GM19468 (cell line): Measurements from ENCODE around the gene RYR2.
"Not testable (repeated sequence)": the region's sequence is repeated elsewhere in the genome, so short reads cannot be mapped to it uniquely, and the experiment has no call there.

Experiments used
- ATAC-seq: cut with Tn5 transposase; IDR thresholded peaks from one replicate; pipeline ENCODE4 v1.9.1; 2021; ENCODE audit warnings: mild to moderate bottlenecking, moderate library complexity, moderate number of reproducible peaks; ENCODE audit not compliant: unreplicated experiment; ENCODE audit errors: extremely low read depth

RYR2 gene

DNA sequence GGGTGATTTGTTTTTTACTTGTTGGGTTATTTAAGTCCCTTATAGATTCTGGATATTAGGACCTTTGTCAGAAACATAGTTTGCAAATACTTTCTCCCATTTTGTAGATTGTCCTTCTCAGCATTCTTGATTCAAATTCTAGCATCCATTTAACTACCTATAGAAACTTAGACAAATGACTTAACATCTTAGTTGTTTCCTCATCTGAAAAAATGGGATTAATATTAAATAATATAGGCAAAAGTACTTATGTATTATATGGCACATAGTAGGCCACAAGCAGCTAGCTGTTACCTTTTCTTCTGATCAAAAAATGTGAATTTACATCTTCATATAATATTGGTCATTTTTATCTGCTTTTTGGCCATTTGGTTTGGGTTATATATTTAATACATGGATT is 541.3 kb downstream of the RYR2 start:
- no peak for ATAC-seq

DNA sequence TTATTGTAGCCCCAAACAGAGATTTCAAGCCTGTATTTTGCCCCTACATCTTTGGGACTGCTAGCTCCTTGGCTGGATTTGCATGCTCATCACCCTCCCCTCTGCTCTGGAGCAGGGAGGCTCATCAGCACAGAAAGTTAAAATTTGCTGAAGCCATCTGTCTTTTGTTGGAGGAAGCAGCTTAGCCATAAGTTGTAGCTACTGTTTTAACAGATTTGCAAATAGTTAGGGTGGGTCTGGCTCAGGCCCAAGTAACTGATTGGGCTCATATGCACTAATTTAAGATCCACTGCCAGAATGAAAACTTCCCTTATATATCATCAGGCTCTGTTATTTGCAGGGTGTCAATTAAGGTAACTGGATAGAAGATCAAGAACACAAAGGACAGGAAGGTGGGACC is 541.8 kb downstream of the RYR2 start:
- no peak for ATAC-seq

DNA sequence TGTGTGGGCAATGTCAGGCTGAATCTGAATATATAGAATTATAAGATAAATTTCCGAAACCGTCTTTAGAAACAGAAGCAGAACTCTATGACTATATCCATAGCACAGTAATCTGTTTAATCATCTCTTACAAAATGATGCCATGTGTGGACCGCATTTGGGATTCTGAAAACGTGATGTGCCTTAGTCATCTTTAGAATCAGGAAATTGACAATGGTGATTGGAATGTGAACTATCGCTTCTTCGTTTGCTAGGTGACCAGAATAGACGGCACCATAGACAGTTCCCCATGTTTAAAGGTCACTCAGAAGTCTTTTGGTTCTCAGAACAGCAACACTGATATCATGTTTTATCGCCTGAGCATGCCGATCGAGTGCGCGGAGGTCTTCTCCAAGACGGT is 548.4 kb downstream of the RYR2 start:
- no peak for ATAC-seq

DNA sequence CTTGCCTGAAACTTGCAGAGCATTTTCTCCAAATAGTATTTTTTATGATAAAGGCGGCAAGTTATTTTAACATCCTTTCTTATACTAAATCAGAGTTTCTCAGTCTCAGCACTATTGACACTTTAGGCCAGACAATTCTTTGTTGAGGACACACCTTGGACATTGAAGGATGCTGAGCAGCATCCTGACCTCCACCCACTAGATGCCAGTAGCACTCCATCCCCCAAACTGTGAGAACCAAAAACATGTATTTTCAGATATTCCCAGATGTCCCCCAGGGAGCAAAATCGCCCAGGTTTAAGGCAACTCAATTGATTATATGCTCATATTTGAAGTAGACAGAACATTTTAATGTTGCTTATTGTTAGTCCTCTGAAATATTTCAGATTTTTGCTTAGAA is 549.4 kb downstream of the RYR2 start:
- ATAC-seq: no peak

DNA sequence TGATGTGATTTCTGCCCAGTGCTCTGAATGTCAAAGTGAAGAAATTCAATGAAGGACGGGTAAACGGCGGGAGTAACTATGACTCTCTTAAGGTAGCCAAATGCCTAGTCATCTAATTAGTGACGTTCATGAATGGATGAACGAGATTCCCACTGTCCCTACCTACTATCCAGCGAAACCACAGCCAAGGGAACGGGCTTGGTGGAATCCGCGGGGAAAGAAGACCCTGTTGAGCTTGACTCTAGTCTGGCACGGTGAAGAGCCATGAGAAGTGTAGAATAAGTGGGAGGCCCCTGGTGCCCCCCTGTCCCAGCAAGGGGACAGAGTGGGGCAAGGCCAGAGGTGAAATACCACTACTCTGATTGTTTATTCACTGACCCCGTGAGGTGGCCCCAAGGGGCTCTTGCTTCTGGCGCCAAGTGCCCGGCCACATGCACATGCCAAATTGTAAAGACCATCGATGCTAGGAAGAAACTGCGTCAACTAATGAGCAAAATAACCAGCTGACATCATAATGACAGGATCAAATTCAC is 561.1 kb downstream of the RYR2 start:
- ATAC-seq: not testable (repeated sequence)

- no peak for ATAC-seq
Observed at GRCh38 chr1:237608433-237608832, 566.4 kb downstream of the RYR2 start.

- no peak for ATAC-seq
Observed at GRCh38 chr1:237610157-237610556, 568.2 kb downstream of the RYR2 start.

GRCh38 chr1:237613984-237614383 is 572.0 kb downstream of the RYR2 start:
- no peak for ATAC-seq

GRCh38 chr1:237619553-237619952 is 577.6 kb downstream of the RYR2 start:
- no peak for ATAC-seq

- no peak for ATAC-seq
Observed at GRCh38 chr1:237634922-237635321, 592.9 kb downstream of the RYR2 start.

- ATAC-seq: no peak
Observed at GRCh38 chr1:237638555-237638954, 596.6 kb downstream of the RYR2 start.

DNA sequence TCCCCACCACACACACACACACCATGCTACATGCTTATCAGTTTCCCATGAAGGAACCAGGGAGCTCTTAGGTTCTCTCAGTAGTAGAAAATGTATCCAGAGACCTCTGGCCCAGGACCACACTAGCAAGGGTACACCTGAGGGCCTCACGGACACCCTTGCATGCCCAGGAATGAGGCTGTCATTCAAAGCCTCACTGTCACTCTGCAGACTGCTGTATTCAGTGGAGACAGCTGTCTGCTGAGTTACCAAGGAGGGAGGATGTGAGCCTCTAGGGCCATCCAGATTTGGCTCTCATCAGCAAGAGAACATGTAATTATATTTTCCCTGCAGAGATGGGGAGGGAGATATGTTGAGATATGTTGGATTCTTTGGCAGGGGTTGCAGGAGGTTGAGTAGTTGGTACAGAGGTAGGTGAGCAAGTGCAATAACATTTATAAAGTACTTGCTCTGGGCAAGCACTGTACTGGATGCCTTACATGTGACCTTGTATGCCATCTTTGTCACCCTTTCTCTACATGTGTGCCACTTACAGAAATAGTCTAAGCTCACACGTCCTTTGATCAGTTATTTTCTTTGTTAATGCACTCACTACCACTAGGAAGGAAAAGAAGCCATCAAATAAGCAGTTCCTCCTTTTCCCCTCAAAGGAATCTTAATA is 598.2 kb downstream of the RYR2 start:
- ATAC-seq: no peak

DNA sequence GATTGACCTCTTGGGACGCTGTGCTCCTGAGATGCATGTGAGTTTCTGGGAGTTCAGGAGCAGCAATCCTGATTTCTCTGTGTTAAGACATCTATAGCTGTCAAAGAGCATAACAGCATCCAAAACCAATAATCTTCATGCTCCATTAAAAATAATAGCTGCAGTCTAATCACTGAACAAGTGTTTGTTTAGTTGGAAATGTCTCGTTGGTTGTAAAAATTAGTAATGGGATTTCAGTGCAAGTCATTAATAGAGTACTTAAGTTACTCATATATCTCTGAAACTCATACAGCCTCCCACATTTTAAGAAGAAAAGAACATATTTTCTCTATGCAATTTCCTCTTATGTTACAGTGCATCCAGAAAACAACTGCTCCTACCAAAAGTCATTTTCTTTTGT is 599.0 kb downstream of the RYR2 start:
- ATAC-seq: no peak

- ATAC-seq: no peak
Observed at GRCh38 chr1:237650809-237651208, 608.8 kb downstream of the RYR2 start.

DNA sequence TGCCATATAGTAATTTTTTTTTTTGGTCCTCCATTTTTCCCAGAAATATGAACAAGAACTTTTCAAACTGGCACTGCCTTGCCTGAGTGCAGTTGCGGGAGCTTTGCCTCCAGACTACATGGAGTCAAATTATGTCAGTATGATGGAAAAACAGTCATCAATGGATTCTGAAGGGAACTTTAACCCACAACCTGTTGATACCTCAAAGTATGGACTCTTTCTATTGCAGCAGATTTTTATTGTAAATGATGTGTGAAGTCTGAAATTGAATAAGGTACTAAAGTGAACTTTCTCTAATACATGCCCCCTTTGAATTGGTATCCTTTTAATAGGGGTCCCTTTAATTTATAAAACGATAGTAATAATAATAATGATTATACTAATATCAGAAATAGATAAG is 613.8 kb downstream of the RYR2 start:
- no peak for ATAC-seq

DNA sequence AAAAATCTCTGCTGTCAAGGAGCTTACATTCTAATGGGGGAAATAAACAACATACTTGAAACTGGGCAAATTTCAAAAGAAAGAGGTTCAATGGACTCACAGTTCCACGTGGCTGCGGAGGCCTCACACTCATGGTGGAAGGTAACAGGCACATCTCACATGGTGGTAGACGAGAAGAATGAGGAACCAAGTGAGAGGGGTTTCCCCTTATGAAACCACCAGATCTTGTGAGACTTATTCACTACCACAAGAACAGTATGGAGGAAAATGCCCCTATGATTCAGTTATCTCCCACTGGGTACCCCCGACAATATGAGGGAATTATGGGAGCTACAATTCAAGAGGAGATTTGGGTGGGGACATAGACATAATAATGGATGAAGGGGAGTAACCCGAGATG is 622.4 kb downstream of the RYR2 start:
- ATAC-seq: no peak

DNA sequence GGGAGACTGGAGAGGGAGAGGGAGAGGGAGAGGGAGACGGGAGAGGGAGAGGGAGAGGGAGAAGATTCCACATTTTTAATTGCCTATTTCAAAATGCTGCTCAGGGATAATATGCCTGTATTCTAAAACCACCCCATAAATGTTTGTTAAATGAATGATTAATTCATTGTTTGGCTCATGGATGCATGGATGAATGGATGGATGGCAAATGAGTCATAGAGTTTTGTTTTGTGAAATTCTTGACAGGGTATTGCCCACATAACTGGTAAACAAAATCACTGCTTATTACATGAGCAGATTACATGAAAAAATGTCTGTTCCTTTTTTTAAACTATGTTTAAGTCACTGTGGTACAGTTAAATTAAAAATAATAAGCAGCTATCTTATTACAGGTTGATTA is 628.3 kb downstream of the RYR2 start:
- ATAC-seq: no peak

- ATAC-seq: no peak
Observed at GRCh38 chr1:237671262-237671661, 629.3 kb downstream of the RYR2 start.

DNA sequence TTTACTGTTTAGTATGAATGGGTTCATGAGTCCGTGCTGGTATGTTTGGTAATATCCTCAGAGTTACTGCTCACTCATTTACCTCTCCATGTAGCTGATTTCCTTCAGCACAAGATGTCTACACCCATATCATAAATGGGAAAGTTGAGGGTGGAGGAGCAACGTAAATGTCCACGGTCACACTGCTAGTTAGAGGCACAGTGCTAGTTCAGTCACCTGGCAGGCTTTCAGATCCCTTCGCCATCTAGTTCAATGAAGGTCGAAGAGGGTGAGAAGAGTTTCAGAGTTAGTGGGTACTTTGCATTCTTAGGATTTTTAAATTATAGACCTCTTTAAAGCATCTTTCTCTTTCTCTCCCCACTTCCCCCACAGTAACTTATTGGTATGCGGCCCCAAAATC is 630.0 kb downstream of the RYR2 start:
- ATAC-seq: no peak

- ATAC-seq: no peak
Observed at GRCh38 chr1:237672748-237673147, 630.8 kb downstream of the RYR2 start.

- ATAC-seq: no peak
Observed at GRCh38 chr1:237673631-237674030, 631.6 kb downstream of the RYR2 start.

GRCh38 chr1:237677979-237678378 is 636.0 kb downstream of the RYR2 start:
- ATAC-seq: no peak
